CD4-positive, alpha-beta T cell treated with Interleukin-2 at 100 ng/mL for 4 hours (primary cell): ENCODE measurements around the gene CEP19.

Experiments
- DNase-seq: peaks from one replicate; pipeline ENCODE4 v3.0.0-alpha.2; 2020; ENCODE audit warnings: low spot score

Gene CEP19

GRCh38 chr3:196662711-196663571, 49.1 kb downstream of the CEP19 start:
- no peak for DNase-seq

- no peak for DNase-seq
These were observed 50.0 kb downstream of the CEP19 start for GRCh38 chr3:196662033-196662432.

- DNase-seq: no peak
These were observed 50.6 kb downstream of the CEP19 start for GRCh38 chr3:196661400-196661799.

GRCh38 chr3:196660381-196661166, 51.5 kb downstream of the CEP19 start:
- no peak for DNase-seq

GRCh38 chr3:196659901-196660351, 52.1 kb downstream of the CEP19 start:
- no peak for DNase-seq
